IPS-NIHi7 (cell line): ENCODE measurements around the gene PDE10A.
"Not testable (repeated sequence)": the region's sequence is repeated elsewhere in the genome, so short reads cannot be mapped to it uniquely, and the experiment has no call there.

Source experiments
- DNase-seq: peaks from one replicate; pipeline ENCODE4 v3.0.0; 2012; ENCODE audit warnings: mixed read lengths; ENCODE audit errors: extremely low spot score

PDE10A gene

DNA sequence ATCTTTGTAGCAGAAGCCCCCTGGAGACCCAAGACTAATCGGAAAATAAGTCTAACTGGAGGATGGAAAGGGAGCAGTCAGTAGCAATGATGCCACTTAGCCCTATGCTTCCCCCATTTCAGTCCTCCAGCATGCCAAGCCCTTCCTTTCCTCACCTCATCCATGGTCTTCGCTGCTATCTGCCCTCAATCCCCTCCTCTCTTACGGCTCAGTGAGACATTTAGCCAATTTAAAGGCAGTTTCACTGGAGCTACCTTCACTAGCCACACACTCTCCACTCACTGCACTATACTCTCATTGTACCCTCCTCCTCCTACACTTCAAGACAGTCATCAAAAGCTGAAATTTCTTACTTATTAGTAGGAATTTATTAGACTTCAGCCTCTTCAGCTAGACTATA is 111.2 kb downstream of the PDE10A start:
- peak; percentile 9 for DNase-seq

DNA sequence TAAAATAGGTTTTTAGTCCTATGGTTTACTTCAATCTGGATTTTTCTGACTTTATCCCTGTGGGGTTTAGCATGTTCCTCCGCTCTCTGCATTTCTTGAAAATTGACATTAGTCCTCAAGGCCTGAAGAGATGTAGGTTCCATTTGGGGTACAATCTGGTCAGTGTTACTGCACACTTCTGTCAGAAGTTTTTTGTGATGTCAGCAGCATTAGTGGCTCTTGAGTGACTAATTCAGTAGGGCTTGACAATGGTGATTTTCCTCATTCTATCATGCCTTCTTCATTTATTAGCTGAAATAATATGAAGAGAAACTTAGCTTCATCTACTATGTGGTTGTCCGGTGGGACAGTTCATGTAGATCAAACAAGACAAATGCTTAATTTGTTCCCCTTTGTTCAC is 114.6 kb downstream of the PDE10A start:
- no peak for DNase-seq

DNA sequence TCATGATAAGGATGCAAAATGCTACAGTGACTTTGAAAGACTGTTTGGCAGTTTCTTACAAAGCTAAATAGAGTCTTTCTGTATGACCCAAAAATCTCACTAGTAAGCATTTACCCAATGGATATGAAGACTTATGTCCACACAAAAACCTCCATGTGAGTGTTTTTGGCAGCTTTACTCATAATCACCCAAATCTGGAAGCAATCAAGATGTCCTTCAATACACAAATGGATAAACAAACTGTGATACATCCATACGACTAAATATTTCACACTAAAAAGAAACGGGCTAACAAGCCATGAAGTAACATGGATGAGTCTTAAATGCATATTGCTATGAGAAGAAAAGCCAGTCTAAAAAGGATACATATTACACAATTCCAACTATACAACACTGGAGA is 117.2 kb downstream of the PDE10A start:
- no peak for DNase-seq

DNA sequence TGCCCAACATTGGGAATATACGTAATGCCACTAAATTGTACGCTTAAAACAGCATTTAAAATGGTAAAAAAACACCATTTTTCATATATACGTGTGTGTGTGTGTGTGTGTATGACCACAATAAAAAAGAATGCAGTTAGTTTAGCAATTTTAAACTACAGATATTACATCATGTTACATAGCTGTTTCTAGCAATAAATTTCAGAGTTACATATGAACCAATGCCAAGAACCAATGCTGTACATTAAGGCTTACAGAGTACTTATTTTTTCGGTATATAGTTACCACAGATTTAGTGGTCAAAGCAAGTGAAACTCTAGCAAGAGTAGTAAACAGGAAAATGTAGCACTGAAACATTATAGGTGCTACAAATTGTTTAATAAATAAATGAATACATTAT is 119.3 kb downstream of the PDE10A start:
- DNase-seq: no peak

DNA sequence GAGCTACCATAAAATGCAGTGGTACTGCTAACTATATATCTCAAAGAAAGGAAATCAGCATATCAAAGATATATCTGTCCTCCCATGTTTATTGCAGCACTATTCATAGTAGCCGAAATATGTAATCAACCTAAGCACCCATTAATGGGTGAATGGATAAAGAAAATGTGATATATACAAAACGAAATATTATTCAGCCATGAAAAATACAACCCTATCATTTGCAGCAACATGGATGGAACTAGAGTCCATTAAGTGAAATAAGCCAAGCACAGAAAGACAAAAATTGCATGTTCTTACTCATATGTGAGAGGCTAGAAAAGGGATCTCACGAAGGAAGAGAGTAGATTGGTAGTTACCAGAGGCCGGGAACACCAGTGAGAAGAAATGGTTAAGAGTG is 126.1 kb downstream of the PDE10A start:
- DNase-seq: no peak

DNA sequence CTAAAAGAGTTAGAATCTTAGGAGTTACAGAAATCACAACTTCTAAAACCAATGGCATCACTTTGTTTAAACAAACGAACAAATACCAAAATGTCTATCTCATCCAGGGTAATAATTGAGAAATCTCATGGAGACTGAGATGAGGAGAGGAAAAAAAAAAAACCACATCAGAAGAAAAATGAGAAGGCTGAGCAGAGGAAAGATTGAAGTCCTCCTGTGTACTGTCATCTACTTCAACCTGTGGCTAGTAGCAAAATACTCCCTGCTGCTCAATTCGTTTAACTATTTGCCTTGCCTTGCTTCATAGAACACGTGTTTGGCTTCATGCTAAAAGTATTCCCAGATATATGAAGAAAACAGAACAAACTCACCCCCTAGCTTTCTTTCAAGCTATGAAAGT is 143.7 kb downstream of the PDE10A start:
- DNase-seq: no peak

DNA sequence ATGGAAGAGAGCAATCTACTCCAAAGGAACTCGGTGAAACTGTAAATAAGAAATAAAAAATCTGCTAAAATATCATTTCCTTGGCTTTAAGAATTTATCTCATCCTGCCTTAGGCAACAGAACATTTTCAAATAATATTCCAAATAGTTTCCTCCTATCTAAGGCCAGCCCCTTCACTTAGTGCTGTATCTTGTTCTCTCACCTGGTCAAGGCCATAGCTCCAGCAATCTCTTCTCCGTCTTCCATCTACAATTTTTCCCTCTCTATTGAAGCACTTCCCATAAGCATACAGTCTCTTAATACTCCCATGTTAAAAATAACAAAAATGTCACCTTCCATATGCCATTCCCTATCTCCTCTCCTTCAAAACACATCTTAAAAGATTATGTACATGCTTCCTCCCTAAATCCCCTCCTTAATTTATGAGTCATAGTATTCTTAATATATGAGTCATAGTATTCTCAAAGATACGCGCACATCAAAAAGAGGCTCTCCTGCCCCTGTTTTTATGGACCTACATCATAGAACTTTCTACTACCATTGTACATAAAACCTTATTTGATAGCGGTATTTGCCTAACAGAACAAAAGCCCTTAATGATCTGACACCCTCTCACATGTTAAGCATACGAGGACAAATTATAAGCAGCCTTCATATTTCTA is 146.9 kb downstream of the PDE10A start:
- DNase-seq: no peak

DNA sequence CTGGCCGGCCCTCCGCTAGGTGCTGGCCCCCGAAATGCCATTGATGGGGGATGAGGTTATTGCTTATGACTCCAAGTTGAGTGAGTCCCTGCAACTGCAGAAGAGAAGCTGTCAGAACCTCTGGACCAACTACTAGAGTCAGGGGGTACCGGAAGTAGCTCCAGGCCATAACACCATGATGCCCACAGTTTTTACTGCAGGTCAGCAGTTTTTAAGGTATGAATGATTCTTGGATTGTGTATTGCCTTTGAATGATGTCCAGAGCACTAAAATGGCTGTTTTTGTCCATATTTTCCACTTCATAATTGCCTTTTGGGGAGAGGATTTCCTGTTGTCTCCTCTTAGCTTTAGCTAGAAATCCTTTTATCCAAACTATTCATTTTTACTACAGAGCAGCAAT is 148.4 kb downstream of the PDE10A start:
- DNase-seq: no peak

DNA sequence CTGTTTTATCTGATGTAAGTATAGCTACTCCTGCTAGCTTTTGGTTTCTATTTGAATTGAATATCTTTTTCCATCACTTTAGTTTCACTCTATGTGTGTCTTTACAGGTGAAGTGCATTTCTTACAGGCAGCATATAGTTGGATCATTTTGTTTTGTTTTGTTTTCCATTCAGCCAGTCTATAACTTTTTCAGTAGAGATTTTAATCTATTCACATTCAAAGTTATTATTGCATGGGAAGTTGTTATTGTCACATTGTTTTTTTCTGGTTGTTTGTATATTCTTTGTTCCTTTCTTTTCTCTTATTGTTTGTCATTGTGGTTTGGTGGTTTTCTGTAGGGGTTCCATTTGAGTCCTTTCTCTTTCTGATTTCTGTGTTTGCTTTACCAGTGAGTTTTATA is 151.2 kb downstream of the PDE10A start:
- DNase-seq: no peak

DNA sequence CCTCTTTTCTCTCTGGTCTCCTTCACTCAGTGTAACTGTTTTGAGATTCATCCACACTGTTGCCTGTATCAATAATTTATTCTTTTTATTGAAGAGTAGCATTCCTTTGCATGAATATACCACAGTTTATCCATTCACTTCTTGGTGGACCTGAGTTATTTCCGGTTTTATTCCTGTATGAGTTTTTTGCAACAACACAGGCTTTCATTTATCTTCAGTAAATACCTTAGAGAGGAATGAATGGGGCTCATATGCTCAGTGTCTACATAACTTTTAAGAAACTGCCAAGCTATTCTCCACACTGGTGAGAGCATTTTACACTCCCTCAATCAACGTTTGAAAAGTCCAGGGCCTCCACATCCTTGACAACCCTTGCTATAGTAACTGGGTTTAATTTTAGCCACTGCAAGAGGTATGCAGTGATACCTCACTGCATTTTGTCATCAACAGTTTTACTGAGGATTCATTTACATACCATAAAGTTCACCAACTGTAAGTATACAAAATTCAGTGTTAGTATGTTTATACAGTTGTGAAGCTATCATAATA is 154.6 kb downstream of the PDE10A start:
- no peak for DNase-seq

DNA sequence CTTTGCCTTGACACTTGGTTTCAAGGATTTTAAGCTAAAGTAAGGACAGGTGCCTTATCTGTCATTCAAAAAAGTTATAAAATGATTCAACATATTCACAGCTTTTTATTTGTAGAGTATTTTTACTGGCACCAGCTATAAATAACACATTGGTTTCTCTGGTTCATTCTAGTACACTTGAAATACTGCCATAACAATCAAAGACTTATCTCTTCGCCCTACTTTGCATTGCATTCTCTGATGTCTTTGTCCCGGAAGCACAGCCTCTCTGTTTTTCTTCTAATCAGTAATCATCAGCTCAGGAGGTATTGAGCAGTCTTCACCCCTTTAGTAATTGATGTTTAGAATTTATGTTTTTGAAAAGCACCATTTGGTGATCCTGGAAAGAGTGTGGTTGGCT is 156.4 kb downstream of the PDE10A start:
- DNase-seq: no peak

DNA sequence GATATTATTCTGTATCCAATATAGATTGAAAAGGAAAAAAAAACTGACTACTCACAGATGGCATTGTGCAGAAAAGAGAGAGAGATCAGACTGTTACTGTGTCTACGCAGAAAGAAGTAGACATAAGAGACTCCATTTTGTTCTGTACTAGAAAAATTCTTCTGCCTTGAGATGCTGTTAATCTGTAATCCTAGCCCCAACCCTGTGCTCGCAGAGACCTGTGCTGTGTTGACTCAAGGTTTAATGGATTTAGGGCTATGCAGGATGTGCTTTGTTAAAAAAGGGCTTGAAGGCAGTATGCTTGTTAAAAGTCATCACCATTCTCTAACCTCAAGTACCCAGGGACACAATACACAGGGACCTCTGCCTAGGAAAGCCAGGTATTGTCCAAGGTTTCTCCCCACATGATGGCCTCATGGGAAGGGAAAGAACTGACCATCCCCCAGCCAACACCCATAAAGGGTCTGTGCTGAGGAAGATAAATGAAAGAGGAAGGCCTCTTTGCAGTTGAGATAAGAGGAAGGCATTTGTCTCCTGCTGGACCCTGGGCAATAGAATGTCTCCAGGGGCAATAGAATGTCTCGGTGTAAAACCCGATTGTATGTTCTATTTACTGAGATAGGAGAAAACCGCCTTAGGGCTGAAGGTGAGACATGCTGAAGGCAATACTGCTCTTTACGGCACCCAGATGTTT is 162.7 kb downstream of the PDE10A start:
- DNase-seq: not testable (repeated sequence)

DNA sequence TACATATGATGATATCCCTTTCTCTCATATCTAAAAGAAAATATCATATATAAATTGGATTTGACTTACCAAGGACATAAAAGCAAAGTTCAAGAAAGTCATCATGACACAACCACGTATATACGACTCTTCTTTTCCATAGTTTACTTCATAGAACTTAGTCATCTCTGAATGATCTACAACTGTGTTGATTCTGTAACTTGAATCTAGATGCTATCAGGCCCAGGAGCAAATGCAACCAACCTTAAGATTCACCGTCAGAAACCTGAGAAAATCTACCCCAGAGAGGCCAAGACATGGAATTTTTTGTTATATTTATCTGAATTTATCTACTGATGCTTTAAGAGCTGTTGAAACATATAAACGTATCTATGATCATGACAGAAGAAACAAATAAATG is 165.6 kb downstream of the PDE10A start:
- no peak for DNase-seq

DNA sequence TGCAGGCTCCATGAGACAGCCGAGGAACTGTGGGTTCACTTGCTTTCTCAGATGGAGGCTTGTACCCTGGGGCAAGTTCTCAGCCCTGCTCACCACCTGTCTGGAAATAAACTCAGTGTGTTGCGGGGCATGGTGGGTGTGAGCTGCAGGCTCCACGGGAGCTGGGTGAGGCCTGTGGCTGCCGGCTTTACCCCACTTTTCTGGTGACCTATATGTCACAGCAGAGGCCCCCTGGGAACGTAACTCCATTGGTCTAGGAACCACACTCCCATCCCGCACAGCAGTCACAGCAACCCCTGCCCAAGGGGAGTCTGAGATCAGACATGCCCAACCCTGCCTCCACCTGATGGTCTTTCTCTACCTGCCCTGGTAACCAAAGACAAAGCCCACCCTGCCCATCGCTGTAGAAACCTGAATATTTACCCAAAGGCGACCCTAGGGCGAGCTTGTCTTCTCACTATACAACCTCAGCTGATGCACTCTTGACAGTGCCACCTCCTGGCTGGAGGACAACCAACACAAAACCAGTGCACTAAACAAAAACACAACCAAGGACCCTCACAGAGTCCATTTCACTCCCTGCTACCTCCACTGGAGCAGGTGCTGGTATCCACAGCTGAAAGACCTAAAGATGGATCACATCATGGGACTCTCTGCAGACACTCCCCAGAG is 174.3 kb downstream of the PDE10A start:
- DNase-seq: no peak

DNA sequence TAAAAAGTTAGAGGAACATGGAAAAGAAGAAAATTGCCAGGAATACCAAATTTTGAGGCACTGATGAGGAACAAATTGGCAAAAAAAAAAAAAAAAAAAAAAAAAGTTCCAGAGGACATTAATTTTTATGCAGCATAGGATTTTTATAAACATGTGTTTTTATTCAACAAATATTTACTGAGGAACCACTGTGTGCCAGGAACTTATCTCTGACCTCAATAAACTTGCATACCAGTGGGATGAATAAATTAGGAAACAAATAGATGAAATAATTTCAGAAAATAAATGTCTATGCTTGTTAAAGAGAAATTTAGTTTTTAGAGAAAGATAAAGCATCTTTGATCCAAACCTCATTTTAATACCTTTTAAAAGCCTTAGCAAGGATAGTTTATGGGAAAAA is 175.1 kb downstream of the PDE10A start:
- DNase-seq: no peak

DNA sequence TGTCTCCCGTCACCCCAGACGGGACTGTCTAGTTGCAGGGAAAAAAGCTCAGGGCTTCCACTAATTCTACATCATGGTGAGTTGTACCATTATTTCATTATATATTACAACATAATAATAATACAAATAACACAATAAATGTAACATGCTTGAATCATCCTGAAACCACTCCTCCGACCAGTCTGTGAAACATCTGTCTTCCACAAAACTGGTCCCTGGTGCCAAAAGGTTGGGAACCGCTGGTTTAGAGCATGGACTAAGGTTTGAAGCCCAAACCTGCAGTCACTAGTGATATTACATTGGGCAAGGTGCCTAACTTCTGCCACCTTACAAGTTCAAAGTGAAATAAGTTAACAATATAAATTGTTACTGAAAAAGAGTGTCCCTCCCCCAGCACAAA is 175.7 kb downstream of the PDE10A start:
- no peak for DNase-seq

DNA sequence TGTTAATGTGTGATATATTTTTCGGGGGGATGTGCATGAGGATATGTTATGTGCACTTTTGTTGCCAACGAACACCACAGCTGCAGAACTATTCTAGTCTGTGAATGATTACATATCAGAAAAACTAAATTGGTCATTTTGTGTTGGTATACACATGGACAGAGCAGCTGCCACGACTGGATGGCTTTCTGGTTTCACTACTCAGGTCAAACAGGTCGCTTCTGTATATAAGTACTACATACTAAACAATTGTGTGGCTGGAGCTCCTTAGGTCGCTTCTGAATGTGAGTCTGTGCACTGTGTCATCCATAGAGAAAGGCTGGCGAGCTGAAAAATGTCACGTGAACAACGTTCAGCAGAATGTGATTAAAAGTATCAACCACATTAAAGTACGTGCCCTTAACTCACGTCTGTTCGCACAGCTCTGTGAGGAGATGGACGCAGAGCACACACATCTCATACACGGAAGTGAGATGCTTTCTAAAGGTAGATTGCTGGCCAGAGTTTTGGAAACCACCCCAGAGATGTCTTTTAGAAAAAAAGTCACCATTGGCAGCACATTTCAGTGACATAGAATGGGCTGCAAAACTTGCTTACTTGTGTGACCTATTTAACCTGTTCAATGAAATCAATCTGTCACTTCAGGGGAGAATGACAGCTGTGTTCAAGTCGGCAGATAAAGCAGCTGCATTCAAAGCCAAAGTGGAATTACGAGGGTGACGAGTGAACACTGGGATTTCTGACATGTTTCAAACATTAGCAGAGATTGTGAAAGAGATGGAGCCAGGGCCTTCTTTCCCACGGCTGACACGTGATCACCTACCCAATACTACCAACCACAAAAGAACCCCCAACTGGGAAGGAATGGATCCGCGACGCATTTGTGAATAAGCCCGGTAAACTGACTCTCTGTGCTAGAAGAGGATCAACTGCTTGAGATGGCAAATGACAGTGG is 176.6 kb downstream of the PDE10A start:
- DNase-seq: no peak

DNA sequence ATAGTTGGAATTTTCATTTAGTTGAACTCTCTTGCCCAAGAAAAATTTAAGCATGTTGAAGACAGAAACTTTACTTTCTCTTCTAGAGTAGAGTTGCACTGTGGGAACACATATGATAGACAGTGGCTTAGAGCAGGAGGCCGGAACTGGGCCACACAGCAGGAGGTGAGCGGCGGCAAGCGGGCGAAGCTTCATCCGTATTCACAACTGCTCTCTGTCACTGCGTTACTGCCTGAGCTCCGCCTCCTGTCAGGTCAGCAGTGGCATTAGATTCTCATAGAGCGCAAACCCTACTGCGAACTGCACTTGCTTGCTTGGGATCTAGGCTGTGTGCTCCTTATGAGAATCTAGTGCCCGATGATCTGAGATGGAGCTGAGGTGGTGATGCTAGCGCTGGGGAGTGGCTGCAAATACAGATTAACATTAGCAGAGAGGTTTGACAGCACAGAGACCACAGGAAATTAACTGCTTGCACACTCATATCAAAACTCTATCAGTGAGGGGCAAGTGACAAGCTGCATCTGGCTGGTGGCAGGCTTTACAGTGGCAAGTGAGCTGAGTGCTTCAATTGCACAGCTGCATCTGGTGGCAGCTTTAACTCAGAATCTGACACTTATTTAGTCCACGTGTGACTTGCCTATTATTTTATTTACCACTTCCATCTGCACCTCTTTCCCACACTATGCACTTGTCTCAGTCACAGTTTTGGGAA is 178.7 kb downstream of the PDE10A start:
- no peak for DNase-seq

DNA sequence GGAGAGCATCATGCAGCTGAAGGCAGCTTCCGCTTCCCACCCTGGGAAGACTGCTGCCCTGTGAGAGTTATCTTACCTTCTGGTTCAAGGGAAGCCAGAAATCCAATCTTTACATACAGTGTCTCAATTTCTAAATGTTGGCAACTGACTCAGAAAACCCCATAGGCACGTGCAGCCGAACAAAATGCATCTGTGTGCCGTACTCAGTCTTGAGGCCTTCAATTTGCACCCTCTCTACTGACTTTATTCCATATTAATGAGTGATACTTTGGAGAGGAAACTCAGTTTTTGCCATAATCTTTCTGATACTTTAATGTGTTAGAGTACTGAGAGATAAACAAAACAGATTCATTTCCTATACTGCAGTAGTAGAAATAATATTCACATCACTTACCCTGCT is 181.1 kb downstream of the PDE10A start:
- no peak for DNase-seq

DNA sequence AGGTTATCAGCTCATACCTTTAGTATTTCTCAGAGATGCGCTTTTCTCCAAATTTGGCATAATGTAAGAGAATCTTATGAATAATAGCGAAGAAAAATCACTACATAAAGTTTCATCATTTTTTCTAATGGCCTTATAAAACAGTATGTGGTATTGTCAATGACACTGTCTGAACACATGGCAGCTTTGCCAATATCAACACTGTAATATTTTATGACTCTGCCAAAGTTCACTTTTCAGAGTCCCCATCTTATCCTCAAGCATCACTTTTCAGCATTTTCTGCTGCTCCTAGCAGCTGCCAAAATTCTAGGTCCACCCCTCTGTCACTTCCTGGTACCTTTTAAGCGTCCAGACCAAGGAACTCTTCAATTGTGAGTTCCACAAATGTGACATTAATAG is 182.1 kb downstream of the PDE10A start:
- no peak for DNase-seq

DNA sequence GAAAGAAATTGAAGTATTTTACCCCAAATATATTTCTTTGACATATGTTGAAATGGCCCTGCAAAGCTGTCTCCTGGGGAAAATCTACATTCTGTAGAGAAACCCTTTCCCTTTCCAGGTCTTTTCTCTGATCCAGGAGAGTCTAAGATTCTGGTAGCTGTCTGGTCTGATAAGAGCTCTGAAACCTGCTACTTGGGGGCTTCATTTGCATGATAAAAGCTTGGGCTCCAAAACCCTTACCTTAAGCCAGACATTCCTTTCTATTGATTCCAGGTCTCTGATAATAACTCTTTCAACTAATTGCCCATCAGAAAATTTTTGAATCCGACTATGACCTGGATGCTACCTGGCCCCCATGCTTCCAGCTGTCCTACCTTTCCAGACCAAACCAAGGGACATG is 184.5 kb downstream of the PDE10A start:
- no peak for DNase-seq
